Measurements from ENCODE around the gene STXBP4.

STXBP4 gene, protein sequence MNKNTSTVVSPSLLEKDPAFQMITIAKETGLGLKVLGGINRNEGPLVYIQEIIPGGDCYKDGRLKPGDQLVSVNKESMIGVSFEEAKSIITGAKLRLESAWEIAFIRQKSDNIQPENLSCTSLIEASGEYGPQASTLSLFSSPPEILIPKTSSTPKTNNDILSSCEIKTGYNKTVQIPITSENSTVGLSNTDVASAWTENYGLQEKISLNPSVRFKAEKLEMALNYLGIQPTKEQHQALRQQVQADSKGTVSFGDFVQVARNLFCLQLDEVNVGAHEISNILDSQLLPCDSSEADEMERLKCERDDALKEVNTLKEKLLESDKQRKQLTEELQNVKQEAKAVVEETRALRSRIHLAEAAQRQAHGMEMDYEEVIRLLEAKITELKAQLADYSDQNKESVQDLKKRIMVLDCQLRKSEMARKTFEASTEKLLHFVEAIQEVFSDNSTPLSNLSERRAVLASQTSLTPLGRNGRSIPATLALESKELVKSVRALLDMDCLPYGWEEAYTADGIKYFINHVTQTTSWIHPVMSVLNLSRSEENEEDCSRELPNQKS

DNA sequence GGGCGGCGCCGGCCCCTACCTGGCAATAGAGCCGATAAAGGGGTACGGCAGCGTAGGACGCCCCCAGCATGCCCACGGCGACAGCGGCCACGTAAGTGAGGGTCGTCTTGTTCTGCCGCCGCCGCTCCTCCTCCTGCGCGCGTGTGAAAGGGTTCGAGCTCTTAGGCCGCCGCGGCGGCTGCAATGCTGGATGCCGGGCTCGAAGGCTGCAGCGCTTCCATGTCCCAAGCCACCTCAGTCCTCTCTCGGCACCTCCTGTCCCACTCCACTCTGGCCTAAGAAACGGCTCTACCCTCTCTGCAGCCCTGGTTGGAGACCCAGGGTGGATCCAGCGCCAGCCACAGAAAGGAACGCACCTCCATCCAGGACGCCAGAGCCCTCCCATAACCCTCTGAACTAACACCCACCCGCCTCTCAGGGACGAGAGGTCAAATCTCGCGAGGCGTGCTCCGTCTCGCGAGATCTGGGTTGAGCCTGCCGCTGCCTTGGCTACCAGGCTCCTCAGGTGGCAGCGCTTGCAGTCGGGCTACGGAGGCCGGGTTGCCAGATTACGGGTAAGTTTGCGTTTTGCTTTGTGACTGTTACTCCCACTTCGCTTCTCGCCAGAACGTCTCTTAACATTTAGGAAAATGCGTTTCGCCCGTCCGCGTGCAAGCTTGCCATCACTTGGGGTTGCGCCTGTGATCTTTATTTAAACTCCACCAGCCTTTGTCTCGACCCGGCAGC lies at the start of gene STXBP4, which contains the start of gene COX11:
TSS of gene STXBP4 (plus strand) at position 504 of the 726 bp plus-strand sequence. CDS start 17,455 bp downstream, outside the sequence.
TSS of gene COX11 (minus strand) at position 393 of the 726 bp plus-strand sequence. CDS start at position 385, 8 bp downstream.
- DNase-seq: peak; percentile 84 to 91 (median 86)

GRCh38 chr17:54919425-54919824 lies 49.1 kb upstream of the STXBP4 start:
- DNase-seq: no peak

- DNase-seq: no peak
Measured at GRCh38 chr17:54920819-54921218, 47.7 kb upstream of the STXBP4 start.

DNA sequence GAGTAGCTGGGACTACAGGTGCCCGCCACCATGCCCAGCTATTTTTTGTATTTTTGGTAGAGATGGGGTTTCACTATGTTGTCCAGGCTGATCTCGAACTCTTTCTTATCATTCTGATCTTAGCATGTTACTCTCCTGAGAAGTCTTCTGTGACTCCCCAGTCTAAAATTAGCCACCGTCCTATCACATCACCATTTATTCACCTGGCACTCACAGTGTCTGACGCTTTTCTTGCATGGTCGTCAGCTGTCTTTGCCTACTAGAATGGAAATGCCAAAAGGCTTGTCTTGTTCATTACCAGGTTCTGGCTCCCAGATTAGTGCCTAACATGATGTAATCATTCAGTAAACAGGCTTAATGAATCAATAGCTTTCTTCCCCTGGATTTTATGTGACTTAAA lies 44.2 kb upstream of the STXBP4 start:
- no peak for DNase-seq

DNA sequence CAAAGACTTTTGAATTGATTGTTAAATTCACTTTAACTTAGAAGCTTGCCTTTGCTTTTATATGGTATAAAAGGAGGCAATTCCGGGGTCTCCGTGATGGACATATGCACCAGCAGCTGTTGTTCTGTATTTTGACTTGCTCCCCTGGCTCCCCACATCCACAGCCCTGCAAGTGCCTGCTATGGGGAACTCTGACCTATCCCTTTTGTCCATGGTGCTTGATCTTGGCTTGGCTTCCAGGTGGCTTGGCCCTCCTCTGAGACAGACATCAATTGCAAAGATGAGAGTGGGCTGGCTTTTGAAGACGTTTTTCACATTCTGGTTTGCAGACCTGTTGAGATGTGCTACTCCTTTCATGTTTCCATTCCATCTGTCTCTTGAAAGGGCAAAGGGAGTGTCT lies 41.0 kb upstream of the STXBP4 start:
- no peak for DNase-seq

DNA sequence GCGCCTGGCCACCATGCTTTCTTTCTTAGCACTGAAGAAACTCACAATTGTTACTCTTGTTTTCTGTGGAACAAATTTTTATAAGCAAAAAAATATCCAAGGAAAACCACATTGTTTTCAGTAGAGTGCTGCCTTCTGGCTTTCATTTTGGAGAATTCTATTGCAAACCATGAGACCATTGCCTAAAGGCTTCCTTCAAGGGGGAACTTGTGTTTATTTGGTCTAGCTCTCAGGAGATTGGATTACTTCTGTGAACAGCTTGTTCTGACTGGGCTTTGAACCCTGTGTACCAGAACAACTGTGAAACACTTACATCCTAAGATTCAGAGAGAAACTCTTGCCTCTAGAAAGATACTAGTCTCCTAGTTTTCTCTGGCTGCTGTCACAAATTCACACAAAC lies 35.9 kb upstream of the STXBP4 start:
- no peak for DNase-seq

GRCh38 chr17:54933921-54934320 lies 34.6 kb upstream of the STXBP4 start:
- DNase-seq: no peak

GRCh38 chr17:54935471-54935870 lies 33.1 kb upstream of the STXBP4 start:
- no peak for DNase-seq

DNA sequence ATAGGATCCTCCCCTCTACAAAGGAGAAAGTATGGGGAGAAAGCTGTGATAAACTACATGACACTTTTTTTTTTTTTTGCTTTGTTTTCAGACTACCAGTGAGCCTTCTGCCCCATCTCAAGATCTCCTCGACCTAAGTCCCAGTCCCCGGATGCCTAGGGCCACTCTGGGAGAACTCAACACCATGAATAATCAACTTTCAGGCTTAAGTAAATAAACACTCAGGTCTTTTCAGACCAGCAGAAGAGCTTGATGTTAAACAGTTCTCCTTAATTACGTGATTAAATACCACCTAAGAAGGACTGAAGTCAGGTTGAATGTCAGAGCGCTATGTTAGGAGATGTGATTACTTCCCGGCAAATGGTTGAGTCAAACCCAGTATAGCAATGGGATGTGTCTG lies 31.5 kb upstream of the STXBP4 start:
- no peak for DNase-seq

- no peak for DNase-seq
Measured at GRCh38 chr17:54937426-54937825, 31.1 kb upstream of the STXBP4 start.

DNA sequence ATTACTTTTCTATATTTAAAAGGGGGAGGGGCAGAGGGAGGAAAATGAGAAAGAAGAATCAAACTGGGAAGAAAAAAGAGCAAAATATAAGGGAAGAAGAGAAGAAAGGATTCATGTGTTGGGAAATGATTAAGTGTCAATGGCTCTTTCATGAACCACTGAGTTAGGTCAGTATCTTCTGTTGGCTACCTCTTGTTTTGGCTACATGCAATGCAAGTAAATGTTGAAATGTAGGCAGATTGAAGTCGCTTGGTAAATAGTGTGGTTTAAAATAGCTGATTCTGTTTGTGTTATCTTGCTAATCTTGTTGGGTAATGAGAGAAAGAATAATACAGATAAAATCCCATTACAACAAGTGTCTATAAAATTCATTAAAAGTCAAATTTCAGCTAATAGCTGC lies 27.3 kb upstream of the STXBP4 start:
- no peak for DNase-seq

- no peak for DNase-seq
Measured at GRCh38 chr17:54944796-54945195, 23.8 kb upstream of the STXBP4 start.

- no peak for DNase-seq
Measured at GRCh38 chr17:54945231-54945630, 23.3 kb upstream of the STXBP4 start.

GRCh38 chr17:54945671-54946070 lies 22.9 kb upstream of the STXBP4 start:
- no peak for DNase-seq

DNA sequence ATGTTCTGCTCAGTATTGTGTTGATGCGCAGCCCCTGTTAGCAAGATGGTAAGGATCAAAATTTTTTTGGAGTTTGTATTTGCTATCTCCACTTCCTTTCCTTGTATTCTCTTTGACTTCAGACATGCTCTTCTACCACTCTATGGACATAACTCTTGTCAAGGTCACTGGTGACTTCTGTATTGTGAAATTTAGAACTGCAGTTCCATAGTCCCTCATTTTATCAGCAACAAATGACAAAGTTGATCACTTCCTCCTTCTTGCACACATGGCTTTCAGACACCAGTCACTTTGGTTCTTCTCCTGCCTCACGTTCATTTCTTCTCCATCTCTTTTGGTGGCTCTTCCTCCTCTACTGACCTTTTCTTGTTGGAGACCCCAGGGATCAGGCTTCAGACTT lies 21.2 kb upstream of the STXBP4 start:
- no peak for DNase-seq

DNA sequence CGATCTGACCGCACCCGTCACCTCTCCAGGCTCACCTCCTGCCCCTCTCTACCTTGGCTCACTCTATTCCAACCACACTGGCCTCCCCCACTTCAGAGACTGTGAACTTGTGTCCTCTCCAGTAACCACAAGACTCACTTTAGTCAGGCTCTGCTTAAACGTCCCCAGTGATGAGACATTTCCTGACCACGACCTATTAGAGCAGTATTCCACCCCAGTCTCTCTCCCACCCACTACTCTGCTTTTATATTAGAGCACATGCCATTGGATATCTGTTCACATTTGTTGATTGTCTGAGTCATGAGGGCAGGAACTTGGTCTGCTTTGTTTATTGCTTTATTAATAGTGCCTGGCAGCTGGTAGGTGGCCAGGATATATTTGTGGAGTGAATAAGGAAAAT lies 20.2 kb upstream of the STXBP4 start:
- DNase-seq: no peak

- no peak for DNase-seq
Measured at GRCh38 chr17:54950116-54950515, 18.4 kb upstream of the STXBP4 start.

- no peak for DNase-seq
Measured at GRCh38 chr17:54951286-54951685, 17.3 kb upstream of the STXBP4 start.

DNA sequence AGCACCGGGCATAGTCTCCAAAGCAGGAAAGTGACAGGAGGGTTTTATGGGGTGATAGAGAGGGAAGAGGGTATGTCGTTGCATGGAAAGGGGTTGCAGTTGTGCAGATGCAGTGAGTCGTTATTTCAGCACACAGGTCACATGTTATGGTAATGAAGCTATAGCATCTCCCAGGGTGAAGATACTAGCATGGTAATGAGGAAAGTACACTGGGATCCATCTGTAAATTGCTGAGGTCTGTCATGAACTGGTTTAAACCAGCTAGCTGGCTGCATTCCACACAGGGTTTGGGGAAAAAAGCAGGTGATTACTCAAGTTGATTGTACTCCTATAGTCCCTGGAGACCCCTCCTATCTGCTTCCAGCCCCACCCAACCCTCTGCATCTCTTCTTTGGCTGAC lies 11.8 kb upstream of the STXBP4 start:
- no peak for DNase-seq

DNA sequence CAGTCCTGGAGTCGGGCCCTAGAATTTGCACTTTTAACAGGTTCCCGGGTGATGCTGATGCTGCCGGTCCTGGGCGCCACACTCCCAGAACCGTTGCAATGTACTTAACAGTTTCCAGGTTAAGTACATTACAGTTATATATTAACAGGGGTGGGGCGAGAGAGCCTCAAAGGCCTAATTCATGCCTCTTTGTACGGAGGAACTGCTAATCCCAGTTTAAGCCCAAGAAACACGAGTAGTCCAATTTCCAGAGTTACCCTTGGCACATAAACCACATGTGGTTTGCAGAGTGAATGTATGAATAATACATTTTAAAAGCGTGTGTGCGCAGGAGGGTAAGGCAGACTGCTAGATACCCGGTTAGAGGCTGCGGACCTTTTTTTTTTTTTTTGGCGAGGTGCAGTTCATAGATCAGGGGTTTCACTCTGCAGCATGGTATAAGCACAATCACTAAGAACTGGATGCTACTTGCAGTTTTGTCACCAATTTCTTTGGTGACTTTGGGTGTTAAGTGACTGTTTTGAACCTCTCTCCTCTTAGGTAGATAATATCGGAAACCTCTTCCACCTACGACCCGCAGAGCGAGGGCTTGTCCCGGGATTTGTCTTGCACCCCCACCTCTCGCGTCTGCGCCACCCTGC lies 824 bp upstream of the STXBP4 start:
- no peak for DNase-seq

DNA sequence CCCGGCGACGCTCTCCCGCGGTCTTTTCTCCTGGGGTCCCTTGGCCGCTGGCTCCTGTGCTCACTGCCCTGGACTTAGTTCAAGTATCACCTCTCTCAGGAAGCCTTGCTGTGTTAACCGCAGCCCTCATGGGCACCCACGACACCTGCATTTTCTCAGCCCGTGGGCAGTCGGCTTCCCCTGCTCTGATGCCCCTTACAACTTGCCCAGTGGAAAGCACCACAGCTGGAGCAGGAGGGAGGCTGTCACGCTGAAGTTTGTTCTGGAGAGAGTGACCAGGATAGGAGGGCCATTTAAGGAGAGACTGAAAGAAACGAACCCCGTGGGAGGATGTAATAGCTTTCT lies 395 bp downstream of the STXBP4 start:
- no peak for DNase-seq

- DNase-seq: no peak
Measured at GRCh38 chr17:54969658-54970572, 1.4 kb downstream of the STXBP4 start.
